Measurements from ENCODE around the gene TCF23. TPM values are rescaled to one million over a fixed set of nuclear protein-coding genes. Genes with fewer than 3 reads are reported as not detected.
A peak's percentile ranks its signal among the peaks of the same experiment; 100 is the strongest.

The TCF23 gene
- total RNA-seq, 1 experiment from 2014 or later, result 0.13 TPM

DNA sequence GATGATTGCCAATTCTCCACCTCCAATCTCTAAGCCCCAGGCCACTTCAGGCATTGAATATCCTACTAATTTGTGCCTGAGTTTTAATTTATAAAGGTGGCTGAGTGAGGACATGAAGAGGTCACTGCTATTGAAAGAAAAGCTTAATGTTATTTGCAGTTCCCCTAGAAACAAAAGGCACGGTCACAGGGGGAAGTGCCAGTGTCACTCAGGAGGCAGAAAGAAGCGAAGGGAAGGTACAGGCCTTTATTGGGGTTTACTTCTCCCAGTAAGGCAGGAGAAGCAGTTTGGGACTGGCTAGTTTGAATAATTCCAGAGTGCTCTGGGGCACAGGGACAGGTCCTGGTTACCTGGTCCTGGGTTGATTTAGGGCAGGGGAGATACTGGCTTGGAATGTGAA is 26.9 kb upstream of the TCF23 start (continued):
- TF ChIP-seq, protein P1, sequence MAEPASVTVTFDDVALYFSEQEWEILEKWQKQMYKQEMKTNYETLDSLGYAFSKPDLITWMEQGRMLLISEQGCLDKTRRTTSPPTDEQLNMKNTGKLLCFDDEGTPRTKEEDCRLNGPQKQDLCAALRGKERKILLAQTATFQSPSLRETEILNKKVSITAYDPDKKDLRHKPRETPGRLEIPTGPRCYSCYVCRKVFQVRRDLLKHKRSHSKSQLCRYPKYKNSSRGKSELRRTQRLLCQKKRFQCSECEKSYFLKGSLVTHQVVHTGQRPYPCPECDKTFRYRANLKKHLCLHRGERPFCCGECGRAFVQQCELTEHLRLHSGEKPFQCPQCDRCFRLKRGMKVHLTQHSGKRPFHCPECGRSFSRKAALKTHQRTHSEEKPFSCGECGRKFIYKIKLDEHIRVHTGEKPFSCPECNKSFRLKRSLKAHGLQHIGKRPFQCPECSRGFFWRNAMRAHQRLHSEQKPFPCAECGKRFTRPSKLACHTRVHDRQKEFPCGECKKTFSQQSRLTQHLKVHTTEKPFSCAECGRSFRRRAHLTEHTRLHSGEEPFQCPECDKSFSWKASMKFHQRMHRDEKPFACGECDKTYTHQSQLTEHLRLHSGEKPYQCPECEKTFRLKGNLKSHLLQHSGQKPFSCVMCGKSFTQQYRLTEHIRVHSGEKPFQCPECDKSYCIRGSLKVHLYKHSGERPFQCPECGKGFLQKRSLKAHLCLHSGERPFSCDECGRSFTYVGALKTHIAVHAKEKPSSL (CRISPR knock-in tag; conservative IDR thresholded peaks at IDR 0.05), result no peak

DNA sequence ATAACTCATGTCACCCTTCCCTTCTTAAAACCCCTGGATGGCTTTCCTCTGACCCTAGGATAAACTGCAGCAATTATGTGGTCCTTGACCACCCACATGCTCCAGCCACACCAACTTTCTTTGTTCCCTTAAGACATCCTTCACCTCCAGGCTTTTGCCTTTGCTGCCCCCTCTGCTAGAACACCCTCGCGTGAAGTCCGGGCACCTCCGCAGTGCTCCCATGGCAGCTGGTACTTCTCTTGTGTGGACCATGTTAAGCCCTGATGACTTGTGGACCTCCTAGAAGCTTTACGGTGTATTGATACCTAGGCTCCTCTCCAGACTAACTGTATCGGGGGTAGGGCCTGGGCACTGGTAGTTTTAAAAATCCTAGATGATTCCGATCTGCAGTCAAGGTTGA is 26.0 kb upstream of the TCF23 start:
- ChIA-PET POLR2A (interaction anchor here (0.7 kb wide), 1 partner anchor 185 kb away, joined by 3 read pairs; the partner anchor contains the start of gene UCN), CTCF (interaction anchor here (1.1 to 3.1 kb wide), 6 partner anchors 8 to 157 kb away, joined by 3 to 33 read pairs (median 8); partner anchors contain the start of genes KHK and PREB)
- Mint-ChIP-seq H3K4me3 (peak overlapping the region; percentile 84), H3K4me1 (peaks cover 21% of the 10 kb centered on the region; the same call in 1 of the 2 replicates), H3K27ac (no peak overlapping the region), H3K27me3 (ENCODE audit: low read depth) (peaks cover 69% of the 10 kb centered on the region), H3K36me3 (no peaks in the 10 kb centered on the region), H3K9me3 (no peaks in the 10 kb centered on the region)
- TF ChIP-seq, protein P2, sequence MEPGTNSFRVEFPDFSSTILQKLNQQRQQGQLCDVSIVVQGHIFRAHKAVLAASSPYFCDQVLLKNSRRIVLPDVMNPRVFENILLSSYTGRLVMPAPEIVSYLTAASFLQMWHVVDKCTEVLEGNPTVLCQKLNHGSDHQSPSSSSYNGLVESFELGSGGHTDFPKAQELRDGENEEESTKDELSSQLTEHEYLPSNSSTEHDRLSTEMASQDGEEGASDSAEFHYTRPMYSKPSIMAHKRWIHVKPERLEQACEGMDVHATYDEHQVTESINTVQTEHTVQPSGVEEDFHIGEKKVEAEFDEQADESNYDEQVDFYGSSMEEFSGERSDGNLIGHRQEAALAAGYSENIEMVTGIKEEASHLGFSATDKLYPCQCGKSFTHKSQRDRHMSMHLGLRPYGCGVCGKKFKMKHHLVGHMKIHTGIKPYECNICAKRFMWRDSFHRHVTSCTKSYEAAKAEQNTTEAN (CRISPR knock-in tag; IDR thresholded peaks at IDR 0.05), result no peak
- TF ChIP-seq, protein P3, sequence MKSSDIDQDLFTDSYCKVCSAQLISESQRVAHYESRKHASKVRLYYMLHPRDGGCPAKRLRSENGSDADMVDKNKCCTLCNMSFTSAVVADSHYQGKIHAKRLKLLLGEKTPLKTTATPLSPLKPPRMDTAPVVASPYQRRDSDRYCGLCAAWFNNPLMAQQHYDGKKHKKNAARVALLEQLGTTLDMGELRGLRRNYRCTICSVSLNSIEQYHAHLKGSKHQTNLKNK (CRISPR knock-in tag; IDR thresholded peaks at IDR 0.05), result no peak
- TF ChIP-seq, protein P4, sequence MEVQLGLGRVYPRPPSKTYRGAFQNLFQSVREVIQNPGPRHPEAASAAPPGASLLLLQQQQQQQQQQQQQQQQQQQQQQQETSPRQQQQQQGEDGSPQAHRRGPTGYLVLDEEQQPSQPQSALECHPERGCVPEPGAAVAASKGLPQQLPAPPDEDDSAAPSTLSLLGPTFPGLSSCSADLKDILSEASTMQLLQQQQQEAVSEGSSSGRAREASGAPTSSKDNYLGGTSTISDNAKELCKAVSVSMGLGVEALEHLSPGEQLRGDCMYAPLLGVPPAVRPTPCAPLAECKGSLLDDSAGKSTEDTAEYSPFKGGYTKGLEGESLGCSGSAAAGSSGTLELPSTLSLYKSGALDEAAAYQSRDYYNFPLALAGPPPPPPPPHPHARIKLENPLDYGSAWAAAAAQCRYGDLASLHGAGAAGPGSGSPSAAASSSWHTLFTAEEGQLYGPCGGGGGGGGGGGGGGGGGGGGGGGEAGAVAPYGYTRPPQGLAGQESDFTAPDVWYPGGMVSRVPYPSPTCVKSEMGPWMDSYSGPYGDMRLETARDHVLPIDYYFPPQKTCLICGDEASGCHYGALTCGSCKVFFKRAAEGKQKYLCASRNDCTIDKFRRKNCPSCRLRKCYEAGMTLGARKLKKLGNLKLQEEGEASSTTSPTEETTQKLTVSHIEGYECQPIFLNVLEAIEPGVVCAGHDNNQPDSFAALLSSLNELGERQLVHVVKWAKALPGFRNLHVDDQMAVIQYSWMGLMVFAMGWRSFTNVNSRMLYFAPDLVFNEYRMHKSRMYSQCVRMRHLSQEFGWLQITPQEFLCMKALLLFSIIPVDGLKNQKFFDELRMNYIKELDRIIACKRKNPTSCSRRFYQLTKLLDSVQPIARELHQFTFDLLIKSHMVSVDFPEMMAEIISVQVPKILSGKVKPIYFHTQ (CRISPR knock-in tag; IDR thresholded peaks at IDR 0.05), result no peak
- TF ChIP-seq ETV6 (CRISPR knock-in tag; IDR thresholded peaks at IDR 0.05), result no peak
- no peak for TF ChIP-seq ZNF671 (CRISPR knock-in tag; IDR thresholded peaks at IDR 0.05)
- TF ChIP-seq, protein P5, sequence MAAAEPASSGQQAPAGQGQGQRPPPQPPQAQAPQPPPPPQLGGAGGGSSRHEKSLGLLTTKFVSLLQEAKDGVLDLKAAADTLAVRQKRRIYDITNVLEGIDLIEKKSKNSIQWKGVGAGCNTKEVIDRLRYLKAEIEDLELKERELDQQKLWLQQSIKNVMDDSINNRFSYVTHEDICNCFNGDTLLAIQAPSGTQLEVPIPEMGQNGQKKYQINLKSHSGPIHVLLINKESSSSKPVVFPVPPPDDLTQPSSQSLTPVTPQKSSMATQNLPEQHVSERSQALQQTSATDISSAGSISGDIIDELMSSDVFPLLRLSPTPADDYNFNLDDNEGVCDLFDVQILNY (CRISPR knock-in tag; IDR thresholded peaks at IDR 0.05), result no peak
- ATAC-seq (no peak), DNase-seq (ENCODE audit: low spot score) (no peak)

DNA sequence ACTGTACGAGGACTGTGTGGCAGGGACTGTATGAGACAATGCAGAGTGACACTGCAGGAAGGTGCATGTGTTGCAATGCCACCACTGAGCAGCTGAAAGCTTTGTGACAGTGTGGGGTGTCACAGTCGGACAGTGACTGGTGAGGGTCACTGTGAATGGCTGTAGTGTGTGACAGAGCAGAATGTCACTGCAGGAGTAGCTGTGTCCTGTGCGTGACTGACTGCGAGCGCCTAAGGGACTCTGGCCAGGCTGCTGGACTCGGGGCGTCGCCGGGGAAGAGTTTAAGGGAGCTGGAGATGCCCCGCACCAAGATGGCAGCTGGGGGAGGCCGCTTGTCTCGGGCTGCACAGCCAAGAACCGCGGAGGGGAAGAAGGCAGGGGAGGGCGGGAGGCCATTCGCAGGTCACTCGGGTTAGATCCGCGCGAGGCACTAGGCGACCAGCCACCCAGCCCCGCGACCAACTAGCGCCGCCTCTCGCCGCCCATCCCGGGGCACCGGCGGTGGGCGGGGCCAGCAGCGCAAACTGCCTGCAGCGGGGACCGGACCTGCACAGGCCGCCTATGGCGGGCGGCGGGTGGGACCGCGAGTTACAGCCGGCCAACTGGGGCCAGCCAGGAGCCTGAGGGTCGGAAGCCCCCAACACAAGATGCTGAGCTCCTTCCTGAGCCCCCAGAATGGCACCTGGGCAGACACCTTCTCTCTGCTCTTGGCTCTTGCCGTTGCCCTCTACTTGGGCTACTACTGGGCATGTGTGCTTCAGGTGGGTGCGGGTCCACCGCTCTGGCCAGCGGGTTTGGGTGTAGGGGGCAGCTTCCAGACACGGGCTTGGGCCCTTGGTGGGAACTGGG is 25.3 kb upstream of the TCF23 start, which contains the start of gene ABHD1:
TSS of gene ABHD1 (plus strand) at position 514 of the 849 bp plus-strand sequence. CDS start at position 648, 134 bp downstream.
- DNase-seq (ENCODE audit: low spot score) (peak; percentile 71), ATAC-seq (peak; percentile 84)
- Mint-ChIP-seq H3K27ac (no peak within 1 kb of the TSS), H3K4me1 (peaks cover 16% of the 10 kb centered on the region; the same call in 1 of the 2 replicates), H3K27me3 (ENCODE audit: low read depth) (peaks cover 62% of the 10 kb centered on the region), H3K4me3 (peak within 1 kb of the TSS; percentile 84), H3K36me3 (no peaks in the 10 kb centered on the region), H3K9me3 (no peaks in the 10 kb centered on the region)
- POLR2A ChIA-PET, result interaction anchor here (0.7 to 1.6 kb wide), 3 partner anchors 10 to 185 kb away, joined by 3 to 9 read pairs (median 4); partner anchors contain the start of genes PREB and UCN
- CTCF ChIA-PET, result interaction anchor here (0.9 to 3.1 kb wide), 9 partner anchors 9 to 158 kb away, joined by 3 to 33 read pairs (median 4); partner anchors contain the start of genes KHK, PREB and TRIM54
- TF ChIP-seq ZBTB21 (CRISPR knock-in tag; IDR thresholded peaks at IDR 0.05; ENCODE audit: borderline replicate concordance) (no peak), SMAD3 (CRISPR knock-in tag; IDR thresholded peaks at IDR 0.05; ENCODE audit: borderline replicate concordance) (no peak), IRF2 (CRISPR knock-in tag; IDR thresholded peaks at IDR 0.05; ENCODE audit: borderline replicate concordance, low read depth) (no peak), NFATC4 (CRISPR knock-in tag; IDR thresholded peaks at IDR 0.05) (no peak), ZNF396 (CRISPR knock-in tag; IDR thresholded peaks at IDR 0.05; ENCODE audit: borderline replicate concordance) (no peak), TCF7 (CRISPR knock-in tag; IDR thresholded peaks at IDR 0.05; ENCODE audit: low read depth) (0 out of 2 replicates have a peak, but pooled peaks have one; percentile 52), NR2C2 (CRISPR knock-in tag; IDR thresholded peaks at IDR 0.05) (no peak)
- TF ChIP-seq, protein P6, sequence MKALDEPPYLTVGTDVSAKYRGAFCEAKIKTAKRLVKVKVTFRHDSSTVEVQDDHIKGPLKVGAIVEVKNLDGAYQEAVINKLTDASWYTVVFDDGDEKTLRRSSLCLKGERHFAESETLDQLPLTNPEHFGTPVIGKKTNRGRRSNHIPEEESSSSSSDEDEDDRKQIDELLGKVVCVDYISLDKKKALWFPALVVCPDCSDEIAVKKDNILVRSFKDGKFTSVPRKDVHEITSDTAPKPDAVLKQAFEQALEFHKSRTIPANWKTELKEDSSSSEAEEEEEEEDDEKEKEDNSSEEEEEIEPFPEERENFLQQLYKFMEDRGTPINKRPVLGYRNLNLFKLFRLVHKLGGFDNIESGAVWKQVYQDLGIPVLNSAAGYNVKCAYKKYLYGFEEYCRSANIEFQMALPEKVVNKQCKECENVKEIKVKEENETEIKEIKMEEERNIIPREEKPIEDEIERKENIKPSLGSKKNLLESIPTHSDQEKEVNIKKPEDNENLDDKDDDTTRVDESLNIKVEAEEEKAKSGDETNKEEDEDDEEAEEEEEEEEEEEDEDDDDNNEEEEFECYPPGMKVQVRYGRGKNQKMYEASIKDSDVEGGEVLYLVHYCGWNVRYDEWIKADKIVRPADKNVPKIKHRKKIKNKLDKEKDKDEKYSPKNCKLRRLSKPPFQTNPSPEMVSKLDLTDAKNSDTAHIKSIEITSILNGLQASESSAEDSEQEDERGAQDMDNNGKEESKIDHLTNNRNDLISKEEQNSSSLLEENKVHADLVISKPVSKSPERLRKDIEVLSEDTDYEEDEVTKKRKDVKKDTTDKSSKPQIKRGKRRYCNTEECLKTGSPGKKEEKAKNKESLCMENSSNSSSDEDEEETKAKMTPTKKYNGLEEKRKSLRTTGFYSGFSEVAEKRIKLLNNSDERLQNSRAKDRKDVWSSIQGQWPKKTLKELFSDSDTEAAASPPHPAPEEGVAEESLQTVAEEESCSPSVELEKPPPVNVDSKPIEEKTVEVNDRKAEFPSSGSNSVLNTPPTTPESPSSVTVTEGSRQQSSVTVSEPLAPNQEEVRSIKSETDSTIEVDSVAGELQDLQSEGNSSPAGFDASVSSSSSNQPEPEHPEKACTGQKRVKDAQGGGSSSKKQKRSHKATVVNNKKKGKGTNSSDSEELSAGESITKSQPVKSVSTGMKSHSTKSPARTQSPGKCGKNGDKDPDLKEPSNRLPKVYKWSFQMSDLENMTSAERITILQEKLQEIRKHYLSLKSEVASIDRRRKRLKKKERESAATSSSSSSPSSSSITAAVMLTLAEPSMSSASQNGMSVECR (CRISPR knock-in tag; IDR thresholded peaks at IDR 0.05; ENCODE audit: borderline replicate concordance), result no peak
- TF ChIP-seq, protein P7, sequence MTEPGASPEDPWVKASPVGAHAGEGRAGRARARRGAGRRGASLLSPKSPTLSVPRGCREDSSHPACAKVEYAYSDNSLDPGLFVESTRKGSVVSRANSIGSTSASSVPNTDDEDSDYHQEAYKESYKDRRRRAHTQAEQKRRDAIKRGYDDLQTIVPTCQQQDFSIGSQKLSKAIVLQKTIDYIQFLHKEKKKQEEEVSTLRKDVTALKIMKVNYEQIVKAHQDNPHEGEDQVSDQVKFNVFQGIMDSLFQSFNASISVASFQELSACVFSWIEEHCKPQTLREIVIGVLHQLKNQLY (CRISPR knock-in tag; IDR thresholded peaks at IDR 0.05), result no peak
